Body of pancreas (tissue), 4 donors: Measurements from ENCODE around the gene SRD5A1. TPM values are rescaled to one million over a fixed set of nuclear protein-coding genes. Genes with fewer than 3 reads are reported as not detected.
A peak's percentile ranks its signal among the peaks of the same experiment; 100 is the strongest.

Experiments
- ATAC-seq: fragments of 150-250 bp; one replicate; pipeline ENCODE4 v1.9.1; 2016
- DNase-seq, 4 donors: peaks; one replicate each; pipeline ENCODE4 v3.0.0-alpha.2; 2019
- H3K27ac ChIP-seq, 4 donors: fragments of 200-600 bp; sonication (generic); 1 replicate in 3 of 4; 2 replicates in 1 of 4; pipeline versions ENCODE4 v1.5.1 to v1.6.1; 2016 to 2019; ENCODE audit warnings: mild to moderate bottlenecking in 1 of 4, mixed read lengths in 1 of 4, moderate library complexity in 1 of 4
- H3K27me3 ChIP-seq, 2 donors: fragments of 200-600 bp; sonication (generic); one replicate each; pipeline ENCODE4 v1.6.0; 2016; ENCODE audit warnings: mild to moderate bottlenecking in 1 of 2
- H3K36me3 ChIP-seq, 2 donors: fragments of 200-600 bp; sonication (generic); replicated peaks in 1 of 2; 2 replicates each; pipeline ENCODE4 v1.5.1; 2016; ENCODE audit warnings: low read depth in 2 of 2; ENCODE audit not compliant: insufficient read depth in 1 of 2
- H3K4me1 ChIP-seq: fragments of 200-600 bp; sonication (generic); one replicate; pipeline ENCODE4 v1.6.0; 2016
- H3K4me3 ChIP-seq, 2 donors: fragments of 200-600 bp; sonication (generic); 1 replicate in 1 of 2; 2 replicates in 1 of 2; pipeline ENCODE4 v1.5.1; 2016 to 2019
- H3K9me3 ChIP-seq, 3 donors: fragments of 200-600 bp; sonication (generic); 1 replicate in 2 of 3; 2 replicates in 1 of 3; pipeline ENCODE4 v1.5.1; 2016
- POLR2A ChIP-seq, 3 donors: fragments of 450-650 bp; IDR thresholded peaks; one replicate each; pipeline ENCODE4 v1.6.1; 2016; ENCODE audit warnings: antibody characterized with exemption in 3 of 3, mild to moderate bottlenecking in 2 of 3
- WGBS, 2 donors: methylation state at CpG; one replicate each; pipeline ENCODE4 v1.1.5; 2017; 5-methylcytosine and 5-hydroxymethylcytosine counted together
- intact Hi-C: fragments of 100-400 bp; cut with DNase I; formaldehyde crosslinking; loops from one replicate; pipeline ENCODE4 v1.15.1; 2023
- total RNA-seq, 2 donors: library from RNA; depleted of rRNA; stranded (reverse); fragments of >200 nt; gene quantifications; one replicate each; pipeline ENCODE4 v1.1.0, GENCODE V29; 2016
- TF ChIP-seq, protein P1 (sequence below), 7 experiments: fragments of 450-650 bp in 4 of 7; fragments of 200-600 bp in 3 of 7; sonication (generic) in 3 of 7; IDR thresholded peaks; one replicate each; pipeline ENCODE4 v1.5.1; 2016 to 2019; ENCODE audit warnings: antibody characterized with exemption in 7 of 7

The SRD5A1 gene, protein sequence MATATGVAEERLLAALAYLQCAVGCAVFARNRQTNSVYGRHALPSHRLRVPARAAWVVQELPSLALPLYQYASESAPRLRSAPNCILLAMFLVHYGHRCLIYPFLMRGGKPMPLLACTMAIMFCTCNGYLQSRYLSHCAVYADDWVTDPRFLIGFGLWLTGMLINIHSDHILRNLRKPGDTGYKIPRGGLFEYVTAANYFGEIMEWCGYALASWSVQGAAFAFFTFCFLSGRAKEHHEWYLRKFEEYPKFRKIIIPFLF
- total RNA-seq: 1 to 10 TPM; 1.6 to 4.2 TPM

DNA sequence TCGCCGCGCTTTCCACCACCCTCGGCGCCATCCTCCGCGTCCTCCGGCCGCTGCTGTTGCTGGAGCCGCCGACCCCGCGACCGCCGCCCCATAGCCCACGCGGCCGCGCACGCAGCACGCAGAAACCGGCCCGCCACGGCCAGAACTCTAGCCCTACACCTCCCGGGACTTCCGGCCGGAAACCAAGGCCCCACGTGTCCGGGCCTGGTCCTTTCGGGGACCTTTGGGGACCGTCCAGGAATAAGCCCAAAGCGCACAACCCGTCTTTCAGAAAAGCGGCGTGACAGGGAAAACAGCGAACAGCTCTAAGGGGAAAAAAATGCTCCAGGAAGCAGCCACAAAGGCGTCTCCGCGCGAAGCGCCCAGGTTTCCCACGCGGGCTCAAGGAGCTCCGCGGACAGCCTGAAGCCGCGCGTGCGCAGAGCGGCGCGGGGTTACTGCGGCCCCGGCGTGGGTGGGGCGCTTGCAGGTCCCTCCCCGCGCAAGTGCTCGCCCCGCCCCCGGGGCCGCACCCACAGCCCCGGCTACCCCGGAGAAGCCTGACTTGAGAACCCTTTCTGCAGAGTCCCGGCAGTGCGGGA is at the start of gene SRD5A1, which contains the start of gene NSUN2:
Gene SRD5A1, plus strand, starts transcription at position 553 of the 581 bp plus-strand sequence. CDS start 137 bp downstream, outside the sequence.
Gene NSUN2, minus strand, starts transcription at position 157 of the 581 bp plus-strand sequence. Its CDS starts 65 bp downstream, at position 92.
- Histone ChIP-seq H3K4me3 (peak within 1 kb of the TSS; percentile 50 to 94), H3K36me3 (peaks cover 0 to 5% of the 10 kb centered on the region in 2 donors), H3K27me3 (no peaks in the 10 kb centered on the region), H3K9me3 (no peaks in the 10 kb centered on the region), H3K27ac (peak within 1 kb of the TSS; percentile 76 to 98 (median 90)), H3K4me1 (peaks cover 18% of the 10 kb centered on the region)
- ATAC-seq: peak; percentile 96
- TF ChIP-seq POLR2A (IDR thresholded peaks at IDR 0.05): peak; percentile 20 to 74 (median 67)
- TF ChIP-seq, protein P1, sequence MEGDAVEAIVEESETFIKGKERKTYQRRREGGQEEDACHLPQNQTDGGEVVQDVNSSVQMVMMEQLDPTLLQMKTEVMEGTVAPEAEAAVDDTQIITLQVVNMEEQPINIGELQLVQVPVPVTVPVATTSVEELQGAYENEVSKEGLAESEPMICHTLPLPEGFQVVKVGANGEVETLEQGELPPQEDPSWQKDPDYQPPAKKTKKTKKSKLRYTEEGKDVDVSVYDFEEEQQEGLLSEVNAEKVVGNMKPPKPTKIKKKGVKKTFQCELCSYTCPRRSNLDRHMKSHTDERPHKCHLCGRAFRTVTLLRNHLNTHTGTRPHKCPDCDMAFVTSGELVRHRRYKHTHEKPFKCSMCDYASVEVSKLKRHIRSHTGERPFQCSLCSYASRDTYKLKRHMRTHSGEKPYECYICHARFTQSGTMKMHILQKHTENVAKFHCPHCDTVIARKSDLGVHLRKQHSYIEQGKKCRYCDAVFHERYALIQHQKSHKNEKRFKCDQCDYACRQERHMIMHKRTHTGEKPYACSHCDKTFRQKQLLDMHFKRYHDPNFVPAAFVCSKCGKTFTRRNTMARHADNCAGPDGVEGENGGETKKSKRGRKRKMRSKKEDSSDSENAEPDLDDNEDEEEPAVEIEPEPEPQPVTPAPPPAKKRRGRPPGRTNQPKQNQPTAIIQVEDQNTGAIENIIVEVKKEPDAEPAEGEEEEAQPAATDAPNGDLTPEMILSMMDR (IDR thresholded peaks at IDR 0.05): peak in 1 of 7 experiments; percentile 7
- DNase-seq: peak; percentile 88 to 92 (median 90)
- intact Hi-C loops: no loop called here
- WGBS, 2 donors: 1% methylated on average over 64 of the region's 66 CpGs; no CpG with 5 or more reads in 1 of the 2 donors

DNA sequence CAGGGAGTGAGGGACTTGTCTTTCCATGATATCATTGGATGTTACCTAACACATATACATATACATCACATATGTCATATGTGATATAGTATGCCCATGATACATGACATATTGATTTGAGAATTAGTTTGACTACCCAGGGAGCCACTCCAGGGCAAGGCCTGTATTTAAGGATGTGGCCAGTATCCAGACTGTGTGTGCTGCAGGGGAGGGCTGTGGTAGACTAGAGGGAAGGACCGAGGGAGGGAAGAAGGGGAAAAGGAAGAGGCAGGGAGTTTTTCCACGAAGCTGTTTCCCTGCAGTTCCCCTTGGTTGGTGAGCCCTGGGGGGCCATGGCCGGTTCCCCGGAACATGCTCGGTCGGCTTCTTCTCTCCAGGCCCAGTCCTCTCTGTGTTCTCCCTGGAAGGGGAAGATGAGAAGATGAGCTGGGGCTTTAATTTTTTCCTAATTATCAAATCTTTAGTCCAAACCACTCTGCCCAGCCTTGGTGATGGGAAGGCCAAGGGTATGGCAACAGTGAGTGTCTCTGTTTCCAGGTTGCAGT is 49.1 kb upstream of the SRD5A1 start:
- WGBS, 2 donors: 78 to 79% methylated on average over 6 of the region's 6 CpGs
- DNase-seq: no peak
- intact Hi-C loops: no loop called here
- H3K9me3 ChIP-seq: no peaks in the 10 kb centered on the region
- peaks cover 9% of the 10 kb centered on the region for H3K4me1 ChIP-seq
- no peak overlapping the region for H3K27ac ChIP-seq
- H3K4me3 ChIP-seq: no peak overlapping the region
- H3K27me3 ChIP-seq: no peaks in the 10 kb centered on the region
- ATAC-seq: no peak
- H3K36me3 ChIP-seq: no peaks in the 10 kb centered on the region
- TF ChIP-seq, protein P1 (IDR thresholded peaks at IDR 0.05): no peak
- no peak for TF ChIP-seq POLR2A (IDR thresholded peaks at IDR 0.05)

DNA sequence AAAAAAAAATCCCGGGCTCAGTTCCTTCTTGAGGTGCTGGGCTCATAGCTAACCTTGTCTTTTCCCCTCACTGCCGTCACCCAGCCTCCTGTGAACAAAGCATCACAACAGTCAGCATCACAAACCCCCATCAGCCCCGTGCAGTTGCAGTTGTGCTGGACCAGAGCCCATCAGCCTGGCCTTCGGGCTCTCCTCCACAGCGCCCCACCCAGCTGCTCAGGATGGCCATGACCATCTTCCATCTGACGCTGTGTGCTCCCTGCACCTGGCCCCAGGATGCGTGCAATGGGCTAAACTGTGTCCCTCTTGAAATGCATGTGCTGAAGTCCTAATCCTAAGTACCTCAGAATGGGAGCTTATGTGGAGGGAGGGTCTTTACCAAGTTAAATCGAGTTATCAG is 48.5 kb upstream of the SRD5A1 start:
- no peaks in the 10 kb centered on the region for H3K36me3 ChIP-seq
- H3K4me3 ChIP-seq: no peak overlapping the region
- ATAC-seq (no peak), DNase-seq (no peak)
- 67 to 74% methylated on average over 5 to 8 of the region's 8 CpGs for WGBS, 2 donors
- H3K4me1 ChIP-seq: peaks cover 9% of the 10 kb centered on the region
- no peak for TF ChIP-seq POLR2A (IDR thresholded peaks at IDR 0.05)
- TF ChIP-seq, protein P1 (IDR thresholded peaks at IDR 0.05): no peak
- no peaks in the 10 kb centered on the region for H3K27me3 ChIP-seq
- no peaks in the 10 kb centered on the region for H3K9me3 ChIP-seq
- H3K27ac ChIP-seq: no peak overlapping the region
- intact Hi-C loops: no loop called here

DNA sequence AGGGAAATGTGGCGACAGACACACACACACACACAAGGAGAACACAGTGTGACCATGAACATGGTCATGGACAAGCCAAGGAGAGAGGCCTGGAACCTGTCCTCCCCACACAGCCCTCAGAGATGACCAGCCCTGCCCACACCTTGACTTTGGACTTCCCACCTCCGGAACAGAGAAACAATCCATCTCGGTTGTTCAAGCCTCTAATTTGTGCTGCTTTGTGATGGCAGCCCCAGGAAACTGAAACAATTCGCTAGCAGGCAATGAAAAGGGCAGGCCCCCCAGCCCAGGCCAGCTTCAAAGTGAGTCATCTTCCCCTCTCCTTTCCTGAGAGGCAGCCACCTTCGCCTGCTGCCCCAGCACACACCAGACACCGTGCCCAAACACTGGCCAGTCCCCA is 48.1 kb upstream of the SRD5A1 start:
- Histone ChIP-seq H3K36me3 (no peaks in the 10 kb centered on the region), H3K9me3 (no peaks in the 10 kb centered on the region), H3K27ac (no peak overlapping the region), H3K27me3 (no peaks in the 10 kb centered on the region), H3K4me1 (peaks cover 9% of the 10 kb centered on the region), H3K4me3 (no peak overlapping the region)
- TF ChIP-seq POLR2A (IDR thresholded peaks at IDR 0.05): no peak
- TF ChIP-seq, protein P1 (IDR thresholded peaks at IDR 0.05): no peak
- DNase-seq (no peak), ATAC-seq (no peak)
- 59 to 65% methylated on average over 6 of the region's 6 CpGs for WGBS, 2 donors
- intact Hi-C loops: no loop called here
